ENCODE data around the gene MSX2. TPM values are rescaled to one million over a fixed set of nuclear protein-coding genes. Genes with fewer than 3 reads are reported as not detected.

MSX2 gene
- total RNA-seq, 1 experiment from 2014 or later = not detected

DNA sequence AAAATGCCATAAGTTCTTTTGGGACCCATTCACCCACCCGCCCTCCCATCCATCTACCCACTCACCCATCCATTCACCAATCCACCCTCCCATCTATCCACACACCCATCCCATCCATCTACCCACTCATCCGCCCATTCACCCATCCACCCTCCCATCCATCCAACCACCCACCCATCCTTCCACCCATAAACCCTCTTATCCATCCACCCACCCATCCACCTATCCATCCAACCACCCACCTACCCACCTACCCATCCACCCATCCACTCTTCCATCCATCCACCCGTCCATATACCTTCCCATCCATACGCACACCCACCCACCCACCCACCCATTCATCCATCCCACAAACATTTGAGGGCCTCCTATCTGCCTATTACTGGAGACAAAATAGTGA lies 43.3 kb downstream of the MSX2 start:
- Histone ChIP-seq H3K9me3 (ENCODE audit: low read length) (no peaks in the 10 kb centered on the region), H2AFZ (ENCODE audit: low read length) (no peak overlapping the region), H3K4me2 (ENCODE audit: low read depth, low read length, poor library complexity, severe bottlenecking) (no peak overlapping the region), H4K20me1 (ENCODE audit: insufficient read depth, low read depth, low read length) (no peaks in the 10 kb centered on the region), H3K27me3 (ENCODE audit: low read length) (no peaks in the 10 kb centered on the region), H3K36me3 (ENCODE audit: insufficient read depth, low read length) (no peaks in the 10 kb centered on the region), H3K27ac (ENCODE audit: low read length) (no peak overlapping the region), H3K79me2 (ENCODE audit: low read length) (no peaks in the 10 kb centered on the region), H3K9me2 (replicated peaks; ENCODE audit: insufficient read depth, low read length) (no peaks in the 10 kb centered on the region), H3K9ac (ENCODE audit: low read length) (no peak overlapping the region), H3K4me3 (ENCODE audit: low read length) (no peak overlapping the region), H3K4me1 (ENCODE audit: low read length) (no peaks in the 10 kb centered on the region)
- no peak for DNase-seq

GRCh38 chr5:174769005-174769404 lies 44.6 kb downstream of the MSX2 start:
- Histone ChIP-seq H3K27me3 (ENCODE audit: low read length) (no peaks in the 10 kb centered on the region), H2AFZ (ENCODE audit: low read length) (no peak overlapping the region), H3K27ac (ENCODE audit: low read length) (no peak overlapping the region), H3K79me2 (ENCODE audit: low read length) (no peaks in the 10 kb centered on the region), H3K9ac (ENCODE audit: low read length) (no peak overlapping the region), H3K4me2 (ENCODE audit: low read depth, low read length, poor library complexity, severe bottlenecking) (no peak overlapping the region), H3K36me3 (ENCODE audit: insufficient read depth, low read length) (no peaks in the 10 kb centered on the region), H3K9me3 (ENCODE audit: low read length) (no peaks in the 10 kb centered on the region), H3K9me2 (replicated peaks; ENCODE audit: insufficient read depth, low read length) (no peaks in the 10 kb centered on the region), H4K20me1 (ENCODE audit: insufficient read depth, low read depth, low read length) (no peaks in the 10 kb centered on the region), H3K4me1 (ENCODE audit: low read length) (no peaks in the 10 kb centered on the region), H3K4me3 (ENCODE audit: low read length) (no peak overlapping the region)
- no peak for DNase-seq

DNA sequence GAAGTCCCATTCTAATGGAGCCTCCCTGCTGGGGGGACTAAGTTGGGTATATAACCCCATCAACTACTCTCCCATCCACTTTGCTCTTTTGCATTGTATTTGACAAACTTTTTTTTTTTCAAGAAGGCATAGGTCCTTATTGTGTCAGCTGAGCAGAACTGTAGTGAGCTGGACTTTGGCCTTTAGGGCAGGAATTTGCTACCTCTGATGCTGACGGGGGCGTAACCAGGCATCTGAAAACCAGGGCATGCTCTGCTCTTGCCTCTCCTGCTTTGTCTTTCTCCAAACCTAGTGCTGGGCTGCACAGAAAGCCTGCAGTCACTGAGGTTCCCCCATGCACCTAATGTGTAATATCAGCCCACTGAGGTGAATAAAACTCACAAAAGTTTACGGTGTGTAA lies 49.0 kb downstream of the MSX2 start:
- Histone ChIP-seq H3K79me2 (ENCODE audit: low read length) (no peaks in the 10 kb centered on the region), H3K27me3 (ENCODE audit: low read length) (no peaks in the 10 kb centered on the region), H3K9me2 (replicated peaks; ENCODE audit: insufficient read depth, low read length) (no peaks in the 10 kb centered on the region), H4K20me1 (ENCODE audit: insufficient read depth, low read depth, low read length) (no peaks in the 10 kb centered on the region), H3K4me3 (ENCODE audit: low read length) (no peak overlapping the region), H2AFZ (ENCODE audit: low read length) (no peak overlapping the region), H3K9ac (ENCODE audit: low read length) (no peak overlapping the region), H3K27ac (ENCODE audit: low read length) (no peak overlapping the region), H3K4me2 (ENCODE audit: low read depth, low read length, poor library complexity, severe bottlenecking) (no peak overlapping the region), H3K4me1 (ENCODE audit: low read length) (no peaks in the 10 kb centered on the region), H3K9me3 (ENCODE audit: low read length) (no peaks in the 10 kb centered on the region), H3K36me3 (ENCODE audit: insufficient read depth, low read length) (no peaks in the 10 kb centered on the region)
- no peak for DNase-seq

DNA sequence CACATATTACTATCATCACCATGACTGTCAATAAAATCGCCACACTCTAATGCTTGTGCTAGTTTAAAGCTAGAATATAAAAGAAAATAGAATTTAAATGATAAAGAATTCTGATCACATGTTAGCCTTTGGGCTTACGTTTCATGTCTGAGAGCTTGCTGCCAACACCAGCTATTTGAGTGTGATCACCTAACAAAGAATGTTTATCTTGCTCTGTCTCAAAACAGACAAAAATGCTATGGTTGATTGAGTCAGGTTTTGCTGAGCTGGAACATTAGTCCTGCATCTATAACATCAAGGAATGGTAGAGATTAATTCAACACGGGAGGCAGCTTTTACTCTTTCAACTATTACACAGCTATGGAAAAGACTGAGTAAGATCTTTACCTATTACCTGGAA lies 50.7 kb downstream of the MSX2 start:
- Histone ChIP-seq H3K9me2 (replicated peaks; ENCODE audit: insufficient read depth, low read length) (no peaks in the 10 kb centered on the region), H3K9me3 (ENCODE audit: low read length) (no peaks in the 10 kb centered on the region), H3K4me2 (ENCODE audit: low read depth, low read length, poor library complexity, severe bottlenecking) (no peak overlapping the region), H4K20me1 (ENCODE audit: insufficient read depth, low read depth, low read length) (no peaks in the 10 kb centered on the region), H3K4me1 (ENCODE audit: low read length) (no peaks in the 10 kb centered on the region), H3K79me2 (ENCODE audit: low read length) (no peaks in the 10 kb centered on the region), H2AFZ (ENCODE audit: low read length) (no peak overlapping the region), H3K27ac (ENCODE audit: low read length) (no peak overlapping the region), H3K27me3 (ENCODE audit: low read length) (no peaks in the 10 kb centered on the region), H3K4me3 (ENCODE audit: low read length) (no peak overlapping the region), H3K9ac (ENCODE audit: low read length) (no peak overlapping the region), H3K36me3 (ENCODE audit: insufficient read depth, low read length) (no peaks in the 10 kb centered on the region)
- DNase-seq = no peak

DNA sequence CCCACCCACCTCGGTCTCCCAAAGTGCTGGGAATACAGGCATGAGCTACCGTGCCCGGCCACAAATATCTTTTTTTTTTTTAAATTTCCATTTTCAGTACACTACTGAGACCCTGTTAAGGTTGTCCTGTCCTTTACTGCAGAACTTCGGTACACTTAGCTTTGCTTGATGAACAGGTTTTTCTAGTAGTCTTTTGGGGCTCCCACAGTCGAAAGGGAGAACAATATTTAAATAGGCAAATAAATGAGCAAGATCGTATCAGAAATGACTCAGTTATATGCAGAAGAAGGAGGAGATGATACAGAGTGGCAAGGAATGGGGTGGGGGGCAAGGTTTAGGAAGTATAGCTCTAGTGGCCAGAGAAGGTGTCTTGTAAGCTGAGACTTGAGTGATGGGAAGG lies 52.7 kb downstream of the MSX2 start:
- H3K27me3 ChIP-seq (ENCODE audit: low read length) = no peaks in the 10 kb centered on the region
- H3K9ac ChIP-seq (ENCODE audit: low read length) = no peak overlapping the region
- H3K9me2 ChIP-seq (replicated peaks; ENCODE audit: insufficient read depth, low read length) = no peaks in the 10 kb centered on the region
- H3K36me3 ChIP-seq (ENCODE audit: insufficient read depth, low read length) = no peaks in the 10 kb centered on the region
- H3K4me3 ChIP-seq (ENCODE audit: low read length) = no peak overlapping the region
- no peaks in the 10 kb centered on the region for H3K9me3 ChIP-seq (ENCODE audit: low read length)
- H4K20me1 ChIP-seq (ENCODE audit: insufficient read depth, low read depth, low read length) = no peaks in the 10 kb centered on the region
- no peak overlapping the region for H3K4me2 ChIP-seq (ENCODE audit: low read depth, low read length, poor library complexity, severe bottlenecking)
- no peaks in the 10 kb centered on the region for H3K4me1 ChIP-seq (ENCODE audit: low read length)
- no peak for DNase-seq
- H3K27ac ChIP-seq (ENCODE audit: low read length) = no peak overlapping the region
- H2AFZ ChIP-seq (ENCODE audit: low read length) = no peak overlapping the region
- H3K79me2 ChIP-seq (ENCODE audit: low read length) = no peaks in the 10 kb centered on the region

GRCh38 chr5:174777583-174777982 lies 53.2 kb downstream of the MSX2 start:
- no peak for DNase-seq
- H3K9me2 ChIP-seq (replicated peaks; ENCODE audit: insufficient read depth, low read length) = no peaks in the 10 kb centered on the region
- no peaks in the 10 kb centered on the region for H3K36me3 ChIP-seq (ENCODE audit: insufficient read depth, low read length)
- no peaks in the 10 kb centered on the region for H3K79me2 ChIP-seq (ENCODE audit: low read length)
- H3K4me3 ChIP-seq (ENCODE audit: low read length) = no peak overlapping the region
- H3K4me2 ChIP-seq (ENCODE audit: low read depth, low read length, poor library complexity, severe bottlenecking) = no peak overlapping the region
- H2AFZ ChIP-seq (ENCODE audit: low read length) = no peak overlapping the region
- H3K9ac ChIP-seq (ENCODE audit: low read length) = no peak overlapping the region
- no peaks in the 10 kb centered on the region for H3K27me3 ChIP-seq (ENCODE audit: low read length)
- no peaks in the 10 kb centered on the region for H3K9me3 ChIP-seq (ENCODE audit: low read length)
- no peak overlapping the region for H3K27ac ChIP-seq (ENCODE audit: low read length)
- H4K20me1 ChIP-seq (ENCODE audit: insufficient read depth, low read depth, low read length) = no peaks in the 10 kb centered on the region
- H3K4me1 ChIP-seq (ENCODE audit: low read length) = no peaks in the 10 kb centered on the region

Small RNA genes within 50 kb of the gene (small RNA-seq; reads per million reads assigned to genes)
- gene MIR4634 = not detected

Data from Karpas-422 (cell line).